Endothelial cell (in vitro differentiated cells): ENCODE results near the gene RGS3. TPM values are rescaled to one million over a fixed set of nuclear protein-coding genes. Genes with fewer than 3 reads are reported as not detected.
A peak's percentile ranks its signal among the peaks of the same experiment; 100 is the strongest.

Source experiments
- DNase-seq: peaks from one replicate; pipeline ENCODE4 v3.0.0; 2021; ENCODE audit warnings: low spot score
- H3K27ac Mint-ChIP-seq: one replicate; pipeline ENCODE4 v1.8.0; 2021; ENCODE audit warnings: mixed read lengths, inconsistent platforms; ENCODE audit not compliant: unreplicated experiment
- H3K27me3 Mint-ChIP-seq: one replicate; pipeline ENCODE4 v1.8.0; 2021; ENCODE audit warnings: mild to moderate bottlenecking, moderate library complexity, mixed read lengths, inconsistent platforms; ENCODE audit not compliant: unreplicated experiment
- H3K36me3 Mint-ChIP-seq: one replicate; pipeline ENCODE4 v1.8.0; 2021; ENCODE audit warnings: mild to moderate bottlenecking, low read depth, mixed read lengths, inconsistent platforms; ENCODE audit not compliant: unreplicated experiment
- H3K4me1 Mint-ChIP-seq: one replicate; pipeline ENCODE4 v1.8.0; 2021; ENCODE audit warnings: mild to moderate bottlenecking, mixed read lengths, inconsistent platforms; ENCODE audit not compliant: unreplicated experiment
- H3K4me3 Mint-ChIP-seq: one replicate; pipeline ENCODE4 v1.8.0; 2021; ENCODE audit warnings: mild to moderate bottlenecking, mixed read lengths, inconsistent platforms; ENCODE audit not compliant: unreplicated experiment
- H3K9me3 Mint-ChIP-seq: one replicate; pipeline ENCODE4 v1.8.0; 2021; ENCODE audit warnings: mixed read lengths, inconsistent platforms; ENCODE audit not compliant: unreplicated experiment
- CTCF ChIP-seq: fragments of 200-600 bp; sonication (generic); IDR thresholded peaks from one replicate; pipeline ENCODE4 v1.5.0; 2021; ENCODE audit warnings: antibody characterized with exemption; ENCODE audit not compliant: unreplicated experiment
- total RNA-seq: library from RNA; stranded (reverse); fragmentation: NEBNext Ultra II Directional; extraction: Animal tissue kit (Norgen Biotek cat#: 25700); gene quantifications from one replicate; pipeline ENCODE4 v1.2.1, GENCODE V29; 2021; ENCODE audit not compliant: unreplicated experiment

The RGS3 gene
- total RNA-seq, 1 donor from 2014 or later, result 474 TPM

- Mint-ChIP-seq H3K4me1 (peaks cover 63% of the 10 kb centered on the region), H3K36me3 (peaks cover 13% of the 10 kb centered on the region), H3K27me3 (peaks cover 29% of the 10 kb centered on the region), H3K27ac (peak overlapping the region; percentile 85), H3K9me3 (no peaks in the 10 kb centered on the region), H3K4me3 (no peak overlapping the region)
- DNase-seq, result no peak
- no peak for TF ChIP-seq CTCF
Observed at GRCh38 chr9:113600023-113600823, 136.7 kb downstream of the RGS3 start.

GRCh38 chr9:113600871-113601614, 137.5 kb downstream of the RGS3 start:
- Mint-ChIP-seq H3K27ac (peak overlapping the region; percentile 42), H3K27me3 (peaks cover 30% of the 10 kb centered on the region), H3K4me1 (peaks cover 54% of the 10 kb centered on the region), H3K9me3 (no peaks in the 10 kb centered on the region), H3K36me3 (peaks cover 8% of the 10 kb centered on the region), H3K4me3 (no peak overlapping the region)
- no peak for DNase-seq
- TF ChIP-seq CTCF, result no peak

- TF ChIP-seq CTCF, result no peak
- H3K36me3 Mint-ChIP-seq, result peaks cover 3% of the 10 kb centered on the region
- peaks cover 25% of the 10 kb centered on the region for H3K27me3 Mint-ChIP-seq
- H3K27ac Mint-ChIP-seq, result peak overlapping the region; percentile 31
- peaks cover 53% of the 10 kb centered on the region for H3K4me1 Mint-ChIP-seq
- no peak overlapping the region for H3K4me3 Mint-ChIP-seq
- DNase-seq, result no peak
- no peaks in the 10 kb centered on the region for H3K9me3 Mint-ChIP-seq
Observed at GRCh38 chr9:113601656-113602055, 138.1 kb downstream of the RGS3 start.

GRCh38 chr9:113602126-113603047, 138.9 kb downstream of the RGS3 start:
- Mint-ChIP-seq H3K27me3 (peaks cover 22% of the 10 kb centered on the region), H3K4me3 (no peak overlapping the region), H3K4me1 (peaks cover 51% of the 10 kb centered on the region), H3K27ac (peak overlapping the region; percentile 31), H3K36me3 (no peaks in the 10 kb centered on the region), H3K9me3 (no peaks in the 10 kb centered on the region)
- DNase-seq, result no peak
- no peak for TF ChIP-seq CTCF
